Erythroblast (primary cell): ENCODE data around the gene LHPP.

ENCODE experiments used
- GATA1 ChIP-seq: IDR thresholded peaks from 2 replicates; pipeline ENCODE4 v1.6.1; 2011; ENCODE audit warnings: low read depth, mild to moderate bottlenecking, control low read depth, low read length, moderate library complexity
- POLR2A ChIP-seq: IDR thresholded peaks from 2 replicates; pipeline ENCODE4 v1.6.1; 2011; ENCODE audit warnings: mild to moderate bottlenecking, low read length

DNA sequence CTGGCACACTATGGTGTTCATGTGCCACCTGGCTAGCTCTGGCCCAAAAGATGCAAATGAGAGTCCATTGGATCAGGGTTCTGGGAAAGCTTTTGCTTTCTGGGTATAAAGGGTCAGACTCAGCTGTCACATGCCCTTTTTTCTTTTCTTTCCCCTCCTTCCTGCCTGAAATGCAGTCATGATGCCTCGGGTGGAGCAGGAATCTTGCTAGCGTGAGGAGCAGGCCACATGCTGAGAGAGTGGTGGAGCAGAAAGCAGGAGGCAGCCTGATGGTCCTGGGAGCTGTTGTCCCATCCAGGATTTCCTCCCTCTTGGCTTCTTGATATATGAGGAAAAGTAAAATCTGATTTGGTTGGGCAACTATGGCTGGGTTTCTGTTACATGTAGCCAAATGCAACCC, 2.7 kb upstream of the LHPP start:
- TF ChIP-seq POLR2A (no peak), GATA1 (no peak)
